Inflammatory macrophage treated with lipopolysaccharide for 4 hours (primary cell): ENCODE measurements around the gene AGER.
"Not testable (repeated sequence)": the region's sequence is repeated elsewhere in the genome, so short reads cannot be mapped to it uniquely, and the experiment has no call there.

Source experiments
- DNase-seq: peaks from one replicate; pipeline ENCODE4 v3.0.0-alpha.2; 2020

AGER gene

DNA sequence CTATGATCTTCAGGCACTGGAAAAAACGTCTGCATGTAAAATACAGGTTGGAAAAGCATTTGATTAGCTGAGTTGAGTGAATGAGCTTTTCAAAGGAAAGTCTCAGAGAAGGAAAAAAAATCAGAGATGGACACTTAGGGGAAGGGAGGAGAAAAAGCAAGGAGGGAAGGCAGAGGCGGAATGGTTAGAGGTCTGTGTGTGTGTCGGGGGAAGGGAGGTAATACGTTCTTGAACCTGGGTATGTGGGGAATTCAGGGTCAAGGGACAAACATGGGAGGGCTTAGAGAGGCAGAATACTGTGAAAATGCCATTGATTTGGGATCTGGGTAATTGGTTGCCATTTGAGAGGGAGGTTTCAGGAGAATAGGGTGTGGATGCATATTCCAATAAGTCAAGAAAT is 37.4 kb downstream of the AGER start:
- no peak for DNase-seq

DNA sequence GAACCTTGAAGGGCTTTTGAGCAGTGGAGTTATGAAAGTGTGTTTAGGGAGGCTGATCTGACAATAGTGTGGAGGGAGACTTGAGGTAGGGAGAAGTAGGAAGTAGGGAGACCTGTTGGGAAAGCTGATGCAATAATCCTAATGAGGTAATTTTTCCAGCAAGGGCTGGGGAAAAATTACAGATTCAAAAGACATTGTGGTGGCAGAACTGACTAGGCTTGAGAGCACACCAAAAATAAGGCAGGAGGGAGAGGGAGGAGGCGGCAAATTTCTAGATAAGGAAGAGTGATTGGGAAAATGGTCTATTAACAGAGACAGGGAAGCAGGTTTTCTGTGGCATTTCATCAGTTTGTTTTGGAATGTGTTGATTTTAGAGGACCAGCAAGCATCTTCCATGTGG is 37.8 kb downstream of the AGER start:
- no peak for DNase-seq

DNA sequence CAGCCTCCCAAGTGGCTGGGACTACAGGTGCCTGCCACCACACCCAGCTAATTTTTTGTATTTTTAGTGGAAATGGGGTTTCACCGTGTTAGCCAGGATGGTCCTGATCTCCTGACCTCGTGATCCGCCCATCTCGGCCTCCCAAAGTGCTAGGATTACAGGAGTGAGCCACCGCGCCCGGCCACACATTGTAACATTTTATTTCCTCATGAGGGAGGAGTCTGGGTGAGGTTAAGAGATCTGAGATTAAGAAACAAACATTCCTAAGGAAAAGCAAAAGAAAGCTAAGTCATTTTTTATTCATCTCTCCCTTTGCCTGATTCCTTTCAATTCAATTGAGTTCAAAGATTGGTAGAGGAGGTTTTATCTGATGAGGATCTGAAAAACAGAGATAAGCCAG is 39.8 kb downstream of the AGER start:
- DNase-seq, result not testable (repeated sequence)

DNA sequence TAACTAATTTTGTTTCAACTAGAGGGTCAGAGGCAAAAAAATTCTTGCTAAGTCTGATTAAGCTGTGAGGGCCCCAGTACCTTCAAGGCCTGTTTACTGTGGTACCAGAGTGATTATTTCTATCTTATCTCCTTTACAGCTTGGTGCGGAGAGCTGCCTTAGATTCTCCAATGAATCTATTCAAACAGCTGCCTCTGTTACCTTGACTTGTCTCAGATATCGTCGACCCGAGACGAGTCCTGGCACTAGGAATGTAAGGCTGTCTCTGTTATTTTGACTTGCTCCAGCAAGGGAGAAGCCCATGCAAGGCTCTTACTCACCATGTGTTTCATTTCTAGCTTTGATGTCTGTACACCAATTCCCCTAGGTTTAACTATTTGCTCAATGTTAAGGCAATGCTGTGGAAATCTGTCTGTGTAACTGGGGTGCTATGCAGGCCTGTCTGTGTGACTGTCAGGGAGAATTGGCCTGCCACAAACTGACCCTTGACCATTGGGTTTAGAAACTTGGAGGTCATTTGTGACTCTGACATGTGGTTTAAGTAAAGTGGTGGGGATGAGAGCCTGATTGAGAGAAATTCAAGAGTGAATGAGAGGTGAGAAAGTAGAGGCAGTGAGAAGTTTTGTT is 43.5 kb downstream of the AGER start:
- DNase-seq, result no peak

DNA sequence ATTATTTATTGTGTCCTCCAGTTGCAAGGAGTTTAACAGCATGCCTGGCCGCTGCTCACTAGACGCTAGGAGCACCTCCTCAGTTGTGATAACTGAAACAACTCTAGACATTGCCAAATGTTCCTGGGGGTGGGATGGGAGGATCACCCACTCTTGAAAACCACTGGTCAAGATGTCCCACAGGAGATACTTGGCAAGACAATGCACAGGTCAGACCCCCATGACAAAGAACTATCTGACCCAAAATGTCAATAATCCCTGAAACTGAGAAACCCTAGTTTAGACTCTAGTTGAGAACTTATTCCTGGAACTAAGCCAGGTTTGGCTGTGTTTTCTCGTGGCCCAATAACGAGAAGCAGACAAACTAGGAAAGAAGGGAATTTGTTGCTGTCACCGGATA is 44.5 kb downstream of the AGER start:
- no peak for DNase-seq

DNA sequence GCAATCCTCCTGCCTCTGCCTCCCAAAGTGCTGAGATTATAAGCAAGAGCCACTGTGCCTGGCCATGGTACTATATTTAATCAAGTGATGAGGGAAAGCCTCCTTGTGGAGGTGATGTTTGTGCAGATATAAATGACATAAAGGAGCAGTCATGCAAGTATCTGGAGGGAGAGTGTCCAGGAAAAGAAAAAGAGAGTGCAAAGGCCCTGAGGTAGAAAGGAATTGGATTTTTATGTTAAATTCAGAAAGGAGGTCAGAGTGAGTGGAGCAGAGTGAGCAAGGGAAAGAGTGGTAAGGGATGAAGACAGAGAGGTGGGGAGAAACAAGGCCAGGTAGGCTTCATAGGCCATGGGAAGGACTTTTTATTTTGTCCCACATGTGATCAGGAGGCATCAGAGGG is 46.6 kb downstream of the AGER start:
- no peak for DNase-seq

DNA sequence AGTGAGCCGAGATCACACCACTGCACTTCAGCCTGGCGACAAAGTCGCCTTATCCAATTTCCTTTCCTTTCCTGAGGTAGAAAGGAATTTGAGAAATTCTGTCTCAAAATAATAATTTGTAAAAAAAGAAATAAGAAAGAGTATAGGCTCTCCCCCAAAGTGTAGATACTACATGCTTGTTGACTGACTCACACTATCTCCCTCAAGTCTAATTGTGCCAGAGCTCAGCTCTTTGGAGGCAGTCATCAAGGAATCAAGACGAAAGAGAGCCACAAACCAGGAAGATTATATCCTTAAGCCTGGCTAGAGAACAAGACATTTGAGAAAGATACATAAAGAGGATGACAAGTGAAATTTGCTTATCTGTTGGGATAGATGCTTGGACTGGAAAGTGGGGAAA is 50.3 kb downstream of the AGER start:
- DNase-seq, result no peak

DNA sequence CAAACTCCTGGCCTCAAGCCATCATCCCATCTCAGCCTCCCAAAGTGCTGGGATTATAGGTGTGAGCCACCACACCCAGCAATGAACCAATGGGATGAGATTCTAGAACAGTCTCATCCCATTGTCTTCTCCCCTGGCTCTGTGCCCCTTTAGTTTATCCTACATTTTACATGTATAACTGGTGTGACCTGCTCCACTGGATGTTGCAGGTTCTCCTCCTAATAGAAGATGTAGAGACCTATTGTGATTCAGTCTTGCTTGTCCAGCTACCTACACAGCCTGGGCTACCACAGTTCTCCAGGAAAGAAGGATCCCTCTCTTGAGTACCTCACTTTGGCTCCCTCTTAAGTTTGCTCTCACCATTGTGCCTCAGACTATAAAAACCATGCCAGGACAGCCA is 51.9 kb downstream of the AGER start:
- no peak for DNase-seq

DNA sequence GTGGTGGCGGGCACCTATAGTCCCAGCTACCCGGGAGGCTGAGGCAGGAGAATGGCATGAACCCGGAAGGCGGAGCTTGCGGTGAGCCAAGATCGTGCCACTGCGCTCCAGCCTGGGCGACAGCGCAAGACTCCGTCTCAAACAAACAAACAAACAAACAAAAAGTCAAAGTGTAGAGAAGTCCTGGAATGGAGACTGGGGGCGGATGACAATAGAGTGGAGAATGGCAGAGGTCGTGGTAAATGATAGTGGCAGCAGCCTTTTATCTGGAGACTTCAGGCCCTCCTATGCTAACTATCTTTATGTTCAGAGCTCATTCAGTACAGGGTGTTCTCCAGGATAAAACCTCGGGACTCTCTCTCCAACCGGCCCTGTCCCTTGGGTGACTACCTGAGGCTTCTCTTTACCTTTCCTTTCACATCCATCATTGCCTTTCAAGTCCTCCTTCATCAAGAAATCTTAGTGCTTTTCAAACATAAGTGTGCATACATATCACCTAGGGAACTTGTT is 52.6 kb downstream of the AGER start:
- DNase-seq, result no peak
